HG02885 (cell line): Measurements from ENCODE around the gene HELZ.
"Not testable (repeated sequence)": the region's sequence is repeated elsewhere in the genome, so short reads cannot be mapped to it uniquely, and the experiment has no call there.

Experiments used
- ATAC-seq: cut with Tn5 transposase; IDR thresholded peaks from one replicate; pipeline ENCODE4 v1.9.1; 2021; ENCODE audit warnings: mild to moderate bottlenecking; ENCODE audit not compliant: unreplicated experiment, poor library complexity

HELZ gene

GRCh38 chr17:67198131-67198530 is 46.9 kb downstream of the HELZ start:
- no peak for ATAC-seq

- not testable (repeated sequence) for ATAC-seq
Measured at GRCh38 chr17:67197023-67197422, 48.0 kb downstream of the HELZ start.

- ATAC-seq, result no peak
Measured at GRCh38 chr17:67196422-67196821, 48.6 kb downstream of the HELZ start.

- ATAC-seq, result no peak
Measured at GRCh38 chr17:67194134-67194533, 50.9 kb downstream of the HELZ start.

- ATAC-seq, result no peak
Measured at GRCh38 chr17:67187927-67188326, 57.1 kb downstream of the HELZ start.

GRCh38 chr17:67186782-67187181 is 58.2 kb downstream of the HELZ start:
- ATAC-seq, result no peak

- ATAC-seq, result no peak
Measured at GRCh38 chr17:67183531-67183930, 61.5 kb downstream of the HELZ start.

GRCh38 chr17:67181825-67182224 is 63.2 kb downstream of the HELZ start:
- no peak for ATAC-seq

- no peak for ATAC-seq
Measured at GRCh38 chr17:67180275-67180674, 64.7 kb downstream of the HELZ start.

- ATAC-seq, result no peak
Measured at GRCh38 chr17:67178555-67178954, 66.4 kb downstream of the HELZ start.

GRCh38 chr17:67177732-67178131 is 67.3 kb downstream of the HELZ start:
- ATAC-seq, result no peak

- ATAC-seq, result no peak
Measured at GRCh38 chr17:67174190-67174589, 70.8 kb downstream of the HELZ start.

GRCh38 chr17:67171560-67171959 is 73.4 kb downstream of the HELZ start:
- peak; percentile 93 for ATAC-seq

GRCh38 chr17:67168496-67168895 is 76.5 kb downstream of the HELZ start:
- no peak for ATAC-seq

- ATAC-seq, result no peak
Measured at GRCh38 chr17:67165201-67165600, 79.8 kb downstream of the HELZ start.

- ATAC-seq, result no peak
Measured at GRCh38 chr17:67164302-67164701, 80.7 kb downstream of the HELZ start.

GRCh38 chr17:67162771-67163170 is 82.2 kb downstream of the HELZ start:
- no peak for ATAC-seq

- no peak for ATAC-seq
Measured at GRCh38 chr17:67161573-67161972, 83.4 kb downstream of the HELZ start.

GRCh38 chr17:67160791-67161190 is 84.2 kb downstream of the HELZ start:
- no peak for ATAC-seq

GRCh38 chr17:67157732-67158639 is 87.0 kb downstream of the HELZ start:
- no peak for ATAC-seq

GRCh38 chr17:67156269-67157199 is 88.5 kb downstream of the HELZ start:
- no peak for ATAC-seq
